ENCODE results near the gene NNT. TPM values are rescaled to one million over a fixed set of nuclear protein-coding genes. Genes with fewer than 3 reads are reported as not detected.

The NNT gene
- total and polyA plus RNA-seq, 9 of the 15 experiments (the other 6 are each of a cell fraction or from before 2014, with no cell fraction given) = 21.9 to 68.6 (median 42.2) TPM

- no peak for TF ChIP-seq CHD7 (IDR thresholded peaks at IDR 0.05; ENCODE audit: low read depth, low read length)
- no peak for TF ChIP-seq PATZ1 (CRISPR knock-in tag; IDR thresholded peaks at IDR 0.05; ENCODE audit: borderline replicate concordance)
Measured at GRCh38 chr5:43679214-43679613, 76.2 kb downstream of the NNT start (continued).

All from K562 (cell line).